ENCODE results near the gene GLRA1.

GLRA1 gene

GRCh38 chr5:151924564-151925301 is at the start of gene GLRA1:
Gene GLRA1, minus strand, starts transcription at chr5:151924851. Its CDS starts 302 bp downstream, at chr5:151924549.
- in situ Hi-C loops (cut with HindIII; ENCODE audit: low sequenced_read_pairs) = no loop called here

GRCh38 chr5:151970885-151971284 is 46.2 kb upstream of the GLRA1 start:
- in situ Hi-C loops (cut with HindIII; ENCODE audit: low sequenced_read_pairs) = no loop called here

- in situ Hi-C loops (cut with HindIII; ENCODE audit: low sequenced_read_pairs) = no loop called here
Measured at GRCh38 chr5:151967865-151968264, 43.2 kb upstream of the GLRA1 start.

DNA sequence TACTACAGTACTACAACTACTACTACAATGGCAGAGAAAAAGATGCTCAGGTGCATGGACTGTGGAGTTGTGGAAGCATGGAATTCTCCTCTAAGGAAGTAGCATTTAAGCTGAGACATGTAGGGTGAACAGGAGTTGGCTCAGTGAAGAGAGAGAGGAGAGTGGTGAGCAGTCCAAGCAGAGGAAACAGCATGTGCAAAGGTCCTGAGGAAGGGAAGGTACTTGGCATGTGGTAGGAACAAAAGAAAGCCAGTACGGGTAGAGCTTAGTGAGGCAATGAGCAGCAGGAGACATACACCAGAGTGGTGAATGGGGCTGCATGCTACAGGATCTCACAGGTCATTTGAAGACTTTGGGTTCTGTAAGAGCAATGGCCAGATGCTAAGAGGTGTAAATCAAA is 41.4 kb upstream of the GLRA1 start:
- in situ Hi-C loops (cut with HindIII; ENCODE audit: low sequenced_read_pairs) = no loop called here

DNA sequence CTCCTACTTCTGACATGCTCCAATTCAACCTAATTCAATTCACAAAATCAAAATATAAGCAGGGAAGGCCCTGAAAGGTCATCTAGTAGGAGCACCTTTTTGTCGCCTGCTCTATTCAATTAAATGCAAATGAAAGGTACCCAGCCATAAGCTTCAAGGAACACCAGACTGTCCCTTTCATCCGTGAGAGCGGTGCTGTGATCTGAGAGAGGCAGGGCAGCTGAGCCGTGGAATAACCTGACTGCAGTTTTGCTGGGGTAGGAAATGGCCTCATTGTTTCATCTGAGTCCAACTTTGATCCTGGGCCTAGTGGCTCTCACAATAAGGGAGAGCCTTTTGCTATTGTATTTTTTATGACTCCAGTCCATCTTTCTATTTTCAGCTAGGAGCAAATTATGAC is 39.8 kb upstream of the GLRA1 start:
- in situ Hi-C loops (cut with HindIII; ENCODE audit: low sequenced_read_pairs) = no loop called here

- in situ Hi-C loops (cut with HindIII; ENCODE audit: low sequenced_read_pairs) = no loop called here
Measured at GRCh38 chr5:151961557-151961956, 36.9 kb upstream of the GLRA1 start.

GRCh38 chr5:151958111-151958510 is 33.5 kb upstream of the GLRA1 start:
- in situ Hi-C loops (cut with HindIII; ENCODE audit: low sequenced_read_pairs) = no loop called here

DNA sequence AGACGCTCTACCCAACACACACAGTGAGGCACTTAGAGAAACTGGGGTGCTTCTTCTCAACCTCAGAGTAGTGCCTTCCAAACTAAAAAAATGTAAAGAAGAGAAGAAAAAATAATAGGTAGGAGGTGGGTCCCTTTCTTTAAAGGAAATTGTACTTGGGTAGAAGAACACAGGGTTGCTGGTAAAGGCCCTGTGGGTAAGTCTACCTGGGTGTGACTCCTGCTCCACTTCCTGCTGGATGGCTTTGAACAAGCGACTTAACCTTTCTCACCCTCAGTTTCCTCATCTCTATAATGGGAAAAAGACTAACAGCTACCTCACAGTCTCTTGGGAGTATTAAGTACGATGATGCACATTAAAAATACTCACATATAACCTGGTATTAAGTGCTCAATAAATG is 32.1 kb upstream of the GLRA1 start:
- in situ Hi-C loops (cut with HindIII; ENCODE audit: low sequenced_read_pairs) = no loop called here

- in situ Hi-C loops (cut with HindIII; ENCODE audit: low sequenced_read_pairs) = no loop called here
Measured at GRCh38 chr5:151954255-151954654, 29.6 kb upstream of the GLRA1 start.

GRCh38 chr5:151953833-151954232 is 29.2 kb upstream of the GLRA1 start:
- in situ Hi-C loops (cut with HindIII; ENCODE audit: low sequenced_read_pairs) = no loop called here

GRCh38 chr5:151952238-151952637 is 27.6 kb upstream of the GLRA1 start:
- in situ Hi-C loops (cut with HindIII; ENCODE audit: low sequenced_read_pairs) = no loop called here

DNA sequence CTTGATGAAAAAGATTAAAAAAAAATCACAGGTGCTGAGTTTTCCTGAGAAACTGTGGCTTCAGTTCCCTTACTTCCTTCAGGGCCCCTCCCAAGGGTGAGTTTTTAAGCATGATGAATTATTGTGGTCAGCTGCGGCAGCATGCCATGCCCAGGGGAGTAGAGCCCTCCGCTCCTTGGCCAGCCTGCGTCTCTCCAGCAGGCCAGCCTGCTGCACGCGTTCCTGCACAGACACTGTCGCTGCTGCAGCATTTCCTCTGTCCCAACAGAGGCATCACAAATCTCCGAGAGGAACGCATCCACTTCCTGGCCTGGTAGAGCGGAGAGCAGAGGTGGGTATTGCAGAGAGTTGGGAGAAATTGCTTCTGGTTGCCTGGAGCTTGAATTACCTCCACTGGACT is 26.1 kb upstream of the GLRA1 start:
- in situ Hi-C loops (cut with HindIII; ENCODE audit: low sequenced_read_pairs) = no loop called here

DNA sequence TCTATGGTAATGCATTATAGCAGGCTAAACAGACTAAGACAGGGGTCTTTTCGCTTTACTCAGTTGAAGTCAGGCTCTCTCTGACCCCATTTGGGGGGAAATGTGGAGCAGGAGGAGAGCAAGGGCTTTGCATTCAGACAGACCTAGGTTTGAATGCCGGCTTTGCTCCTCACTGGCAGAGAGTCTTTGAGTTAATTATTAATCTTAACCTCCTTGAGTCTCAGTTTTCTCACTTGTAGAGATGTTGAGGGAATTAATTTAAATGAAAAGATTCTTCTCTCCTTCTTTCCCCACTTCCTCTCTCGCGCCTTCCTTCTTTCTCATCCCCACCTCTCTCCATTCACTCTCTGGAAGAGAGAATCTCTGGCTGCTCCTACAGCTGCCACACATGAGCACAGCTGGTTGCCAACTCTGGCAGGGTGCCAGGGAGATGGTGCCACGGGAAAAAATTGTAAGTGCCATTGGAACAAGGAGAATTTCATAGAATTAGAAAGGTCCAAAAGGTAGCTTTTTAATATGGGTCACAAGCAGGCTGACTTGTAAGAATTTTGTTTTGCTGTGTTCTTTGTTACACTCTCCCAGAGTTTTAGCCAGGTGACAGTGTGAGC is 25.2 kb upstream of the GLRA1 start:
- in situ Hi-C loops (cut with HindIII; ENCODE audit: low sequenced_read_pairs) = no loop called here

- in situ Hi-C loops (cut with HindIII; ENCODE audit: low sequenced_read_pairs) = no loop called here
Measured at GRCh38 chr5:151949113-151949512, 24.5 kb upstream of the GLRA1 start.

GRCh38 chr5:151947931-151948608 is 23.4 kb upstream of the GLRA1 start:
- in situ Hi-C loops (cut with HindIII; ENCODE audit: low sequenced_read_pairs) = no loop called here

DNA sequence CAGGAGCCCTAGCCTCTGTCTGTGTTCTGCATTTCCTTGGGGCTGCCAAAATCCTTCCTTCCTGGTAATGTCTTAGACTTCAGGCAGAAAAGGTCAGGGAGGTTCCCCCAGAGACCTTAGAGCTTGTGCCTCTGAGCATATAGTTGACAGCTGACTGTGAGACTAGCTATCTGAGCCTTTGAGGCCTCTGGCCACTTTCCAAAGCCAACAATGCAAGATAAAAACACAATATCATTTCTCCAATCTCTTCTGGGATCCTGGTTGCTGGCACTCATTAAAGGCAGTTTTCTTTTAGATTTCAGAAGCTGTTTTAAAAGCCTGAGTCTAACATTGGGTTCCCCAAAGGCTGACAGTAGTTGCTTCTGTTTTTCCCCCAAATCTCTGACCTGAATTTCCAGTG is 13.2 kb upstream of the GLRA1 start:
- in situ Hi-C loops (cut with HindIII; ENCODE audit: low sequenced_read_pairs) = no loop called here

DNA sequence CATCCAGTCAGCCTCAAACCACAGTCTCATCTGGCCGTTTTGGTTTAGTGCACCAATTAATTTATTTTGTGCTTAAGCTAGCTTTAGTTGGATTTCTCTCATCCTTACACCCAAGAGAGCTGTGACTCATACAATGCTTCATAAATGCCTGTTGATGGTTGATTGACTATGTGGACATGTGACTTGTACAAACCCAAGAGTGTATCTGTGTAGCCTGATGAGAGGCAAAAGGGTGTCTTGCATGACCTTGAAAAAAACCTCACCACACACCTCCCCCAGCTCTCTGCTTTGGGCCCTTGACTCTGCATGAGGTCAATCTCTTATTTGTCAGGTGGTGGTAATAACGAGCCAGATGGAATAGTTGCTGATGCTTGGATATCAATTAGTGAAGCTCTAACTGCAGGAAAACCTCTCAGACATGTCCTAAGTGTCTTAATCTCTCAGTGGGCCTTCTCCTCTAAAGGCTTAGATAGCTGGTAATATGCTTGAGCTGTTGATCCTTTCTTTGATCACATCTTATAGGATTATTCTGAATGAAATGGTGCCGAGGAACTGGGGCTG is 10.6 kb upstream of the GLRA1 start:
- in situ Hi-C loops (cut with HindIII; ENCODE audit: low sequenced_read_pairs) = no loop called here

DNA sequence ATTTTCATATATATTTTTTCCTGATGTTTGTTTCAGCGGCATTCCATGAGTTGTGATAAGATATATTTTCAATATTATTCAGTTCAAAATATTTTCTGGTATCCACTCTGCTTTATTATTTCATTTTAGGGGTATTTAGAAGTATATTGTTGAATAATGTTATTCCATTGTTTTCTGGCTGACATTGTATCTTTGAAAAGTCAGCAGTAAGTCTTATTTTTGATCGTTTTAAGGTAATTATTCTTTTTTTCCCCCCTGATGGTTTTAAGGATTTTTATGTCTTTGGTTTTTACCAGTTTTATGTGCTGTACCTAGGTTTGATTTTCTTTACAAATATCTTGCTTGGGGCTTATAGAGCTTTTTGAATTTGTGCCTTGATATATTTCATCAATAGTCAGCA is 6.6 kb upstream of the GLRA1 start:
- in situ Hi-C loops (cut with HindIII; ENCODE audit: low sequenced_read_pairs) = no loop called here

GRCh38 chr5:151926188-151926587 is 1.5 kb upstream of the GLRA1 start:
- in situ Hi-C loops (cut with HindIII; ENCODE audit: low sequenced_read_pairs) = no loop called here

DNA sequence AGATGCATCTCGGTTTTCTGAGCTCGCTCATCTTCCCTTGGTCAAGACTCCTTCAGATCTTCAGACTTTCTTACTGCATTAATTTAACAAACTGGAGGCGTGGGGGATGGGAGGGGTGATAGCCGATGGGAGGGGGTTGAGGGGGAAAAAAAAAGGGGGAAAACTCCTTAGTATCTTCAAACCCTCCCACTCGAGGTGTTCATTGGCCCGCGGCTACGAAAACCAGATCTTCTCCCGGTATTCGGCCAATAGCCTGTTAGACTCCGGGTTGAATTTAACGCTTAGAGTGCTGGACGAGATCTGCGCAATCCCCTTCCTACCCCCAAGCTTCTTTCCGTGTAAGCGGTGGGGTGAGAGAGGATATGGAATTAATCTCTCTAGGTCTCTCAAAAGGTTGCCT is 689 bp upstream of the GLRA1 start:
- in situ Hi-C loops (cut with HindIII; ENCODE audit: low sequenced_read_pairs) = no loop called here

DNA sequence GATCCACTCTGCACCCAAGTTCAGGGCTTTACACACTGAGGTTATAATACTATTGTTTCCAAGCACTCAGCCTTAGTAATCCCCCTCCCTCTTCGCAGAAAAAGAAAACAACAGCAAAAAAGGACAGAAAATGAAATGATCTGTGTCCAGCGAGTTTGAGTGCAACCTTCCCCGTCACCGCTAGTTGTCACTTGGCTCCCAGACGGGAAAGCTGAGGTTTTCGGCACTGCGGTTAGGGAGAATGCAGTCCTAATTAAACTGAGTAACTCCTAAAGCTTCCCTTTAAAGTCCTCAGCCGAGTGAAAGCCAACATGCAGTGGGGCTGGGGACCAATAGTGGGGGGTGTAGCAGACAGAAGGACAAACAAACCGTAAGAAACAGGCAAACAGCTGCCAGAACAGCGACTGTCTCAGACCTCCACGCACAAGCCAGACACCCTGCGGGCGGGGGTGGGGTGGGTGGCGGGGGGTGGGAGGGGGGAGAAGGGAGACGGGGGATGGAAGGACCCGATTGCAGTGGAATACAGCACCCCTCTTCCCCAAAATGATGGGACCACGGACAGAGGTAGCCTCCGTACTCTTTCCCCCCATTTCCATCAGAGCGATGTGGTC is 680 bp downstream of the GLRA1 start:
- in situ Hi-C loops (cut with HindIII; ENCODE audit: low sequenced_read_pairs) = no loop called here

Measured in DLD1 (cell line).